ENCODE data around the gene PHF12. TPM values are rescaled to one million over a fixed set of nuclear protein-coding genes. Genes with fewer than 3 reads are reported as not detected.

Gene PHF12
- total RNA-seq, 1 donor from 2014 or later, result 43.5 TPM

DNA sequence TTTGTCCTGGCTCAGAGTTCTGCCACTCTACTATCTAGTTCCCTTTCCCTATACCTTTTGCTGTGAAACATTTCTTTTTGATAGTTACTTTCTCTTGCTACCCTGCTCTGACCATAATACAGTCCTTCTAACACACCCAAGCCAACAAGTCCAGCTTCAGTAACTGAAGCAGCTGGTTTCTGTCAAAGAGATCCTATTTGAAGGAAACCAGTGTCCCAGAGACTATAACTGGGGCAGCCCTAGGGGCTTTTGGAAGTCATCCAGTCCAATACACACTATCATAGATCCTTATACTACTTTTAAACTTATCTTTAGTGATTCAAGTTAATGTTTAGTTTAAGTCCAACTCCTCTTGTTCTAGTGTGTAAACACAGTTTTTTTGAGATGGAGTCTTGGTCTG, 31.1 kb downstream of the PHF12 start:
- no peak for DNase-seq (ENCODE audit: low read depth)
- H3K4me3 ChIP-seq (ENCODE audit: low read depth, low read length), result no peak overlapping the region
- TF ChIP-seq, protein P1, sequence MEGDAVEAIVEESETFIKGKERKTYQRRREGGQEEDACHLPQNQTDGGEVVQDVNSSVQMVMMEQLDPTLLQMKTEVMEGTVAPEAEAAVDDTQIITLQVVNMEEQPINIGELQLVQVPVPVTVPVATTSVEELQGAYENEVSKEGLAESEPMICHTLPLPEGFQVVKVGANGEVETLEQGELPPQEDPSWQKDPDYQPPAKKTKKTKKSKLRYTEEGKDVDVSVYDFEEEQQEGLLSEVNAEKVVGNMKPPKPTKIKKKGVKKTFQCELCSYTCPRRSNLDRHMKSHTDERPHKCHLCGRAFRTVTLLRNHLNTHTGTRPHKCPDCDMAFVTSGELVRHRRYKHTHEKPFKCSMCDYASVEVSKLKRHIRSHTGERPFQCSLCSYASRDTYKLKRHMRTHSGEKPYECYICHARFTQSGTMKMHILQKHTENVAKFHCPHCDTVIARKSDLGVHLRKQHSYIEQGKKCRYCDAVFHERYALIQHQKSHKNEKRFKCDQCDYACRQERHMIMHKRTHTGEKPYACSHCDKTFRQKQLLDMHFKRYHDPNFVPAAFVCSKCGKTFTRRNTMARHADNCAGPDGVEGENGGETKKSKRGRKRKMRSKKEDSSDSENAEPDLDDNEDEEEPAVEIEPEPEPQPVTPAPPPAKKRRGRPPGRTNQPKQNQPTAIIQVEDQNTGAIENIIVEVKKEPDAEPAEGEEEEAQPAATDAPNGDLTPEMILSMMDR (conservative IDR thresholded peaks at IDR 0.05; ENCODE audit: low read depth, low read length), result no peak

DNA sequence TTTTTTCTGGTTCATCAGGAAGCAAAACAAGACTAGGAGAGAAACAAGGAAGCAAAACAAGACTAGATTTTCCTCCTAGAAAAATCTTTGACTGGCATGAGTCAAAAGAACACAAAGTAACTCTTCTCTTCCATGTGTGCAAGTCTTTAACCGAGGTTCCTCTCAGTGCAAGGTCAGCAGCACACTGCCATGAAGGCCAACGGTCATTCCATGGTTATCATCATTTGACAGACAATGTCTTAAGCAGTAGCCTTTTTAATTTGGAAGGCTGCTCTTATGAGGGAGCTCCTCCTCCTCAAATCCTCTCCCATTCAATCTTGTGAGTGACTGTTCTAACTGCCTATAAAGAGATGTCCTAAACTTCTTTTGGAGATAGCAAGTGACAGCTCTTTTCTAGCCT, 33.0 kb downstream of the PHF12 start:
- no peak for DNase-seq (ENCODE audit: low read depth)
- no peak overlapping the region for H3K4me3 ChIP-seq (ENCODE audit: low read depth, low read length)
- TF ChIP-seq, protein P1 (conservative IDR thresholded peaks at IDR 0.05; ENCODE audit: low read depth, low read length), result no peak

DNA sequence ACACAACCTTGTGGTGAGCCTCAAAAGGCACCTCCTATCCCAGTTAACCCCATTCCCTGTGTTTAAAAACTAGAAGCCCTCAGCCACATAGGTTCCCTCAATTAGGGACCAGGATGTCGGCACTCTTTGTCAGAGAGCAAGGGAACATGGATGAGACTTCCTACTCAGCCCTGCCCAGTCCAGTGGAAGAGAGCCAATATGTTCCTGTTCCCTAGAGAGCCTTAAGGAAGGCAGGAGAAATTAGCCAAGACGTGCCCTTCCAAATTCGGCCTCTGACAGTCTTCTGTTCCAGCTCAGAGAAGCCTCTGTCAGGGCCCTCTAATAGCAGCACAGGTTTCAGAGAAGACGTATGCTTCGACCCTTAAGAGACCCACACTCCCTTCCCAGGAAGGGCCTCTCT, 33.9 kb downstream of the PHF12 start:
- no peak for DNase-seq (ENCODE audit: low read depth)
- TF ChIP-seq, protein P1 (conservative IDR thresholded peaks at IDR 0.05; ENCODE audit: low read depth, low read length), result no peak
- H3K4me3 ChIP-seq (ENCODE audit: low read depth, low read length), result no peak overlapping the region

DNA sequence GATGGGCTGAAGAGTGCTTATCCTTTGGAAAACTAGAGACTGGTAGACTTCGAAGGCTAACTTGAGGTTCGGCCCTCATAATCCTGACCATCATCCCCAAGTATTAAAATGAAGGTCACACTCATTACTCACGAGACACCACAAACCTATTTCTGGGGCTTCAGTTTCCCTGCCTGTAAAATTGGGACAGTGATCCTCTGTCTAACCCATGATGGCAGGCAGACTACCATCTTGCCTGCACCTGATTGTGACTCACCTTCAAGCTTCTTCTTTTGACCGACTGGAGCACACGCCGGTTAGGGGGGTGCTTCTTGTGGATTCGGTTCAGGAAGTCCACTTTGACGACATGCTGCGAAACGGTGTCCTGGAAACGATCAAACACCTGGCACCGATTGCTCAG, 34.3 kb downstream of the PHF12 start:
- DNase-seq (ENCODE audit: low read depth), result no peak
- no peak overlapping the region for H3K4me3 ChIP-seq (ENCODE audit: low read depth, low read length)
- TF ChIP-seq, protein P1 (conservative IDR thresholded peaks at IDR 0.05; ENCODE audit: low read depth, low read length), result no peak

DNA sequence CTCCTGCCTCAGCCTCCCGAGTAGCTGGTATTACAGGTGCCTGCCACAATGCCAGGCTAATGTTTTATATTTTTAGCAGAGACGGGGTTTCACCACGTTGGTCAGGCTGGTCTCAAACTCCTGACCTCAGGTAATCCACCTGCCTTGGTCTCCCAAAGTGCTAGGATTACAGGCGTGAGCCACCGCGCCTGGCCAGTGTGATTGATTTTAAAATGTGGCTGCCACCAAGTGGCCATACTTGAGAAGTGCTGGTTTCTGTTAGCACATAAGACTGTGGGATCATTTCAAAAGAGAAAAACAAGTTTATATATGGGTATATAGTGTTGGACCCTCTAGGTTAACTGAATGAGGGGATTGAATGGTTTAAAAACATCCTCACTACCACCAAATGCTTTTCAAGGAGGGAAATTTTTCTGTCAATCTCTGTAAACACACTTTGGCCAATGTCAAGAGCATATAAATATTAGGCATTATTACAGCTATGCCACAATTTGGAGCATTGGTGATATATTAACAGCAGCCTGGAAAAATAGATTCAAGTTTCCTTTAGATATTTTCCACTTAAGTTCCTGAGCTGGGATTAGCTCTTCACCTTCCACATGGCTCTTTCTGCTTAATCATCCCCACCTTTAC, 34.9 kb downstream of the PHF12 start:
- TF ChIP-seq, protein P1 (conservative IDR thresholded peaks at IDR 0.05; ENCODE audit: low read depth, low read length), result peak; percentile 62
- no peak for DNase-seq (ENCODE audit: low read depth)
- H3K4me3 ChIP-seq (ENCODE audit: low read depth, low read length), result no peak overlapping the region

DNA sequence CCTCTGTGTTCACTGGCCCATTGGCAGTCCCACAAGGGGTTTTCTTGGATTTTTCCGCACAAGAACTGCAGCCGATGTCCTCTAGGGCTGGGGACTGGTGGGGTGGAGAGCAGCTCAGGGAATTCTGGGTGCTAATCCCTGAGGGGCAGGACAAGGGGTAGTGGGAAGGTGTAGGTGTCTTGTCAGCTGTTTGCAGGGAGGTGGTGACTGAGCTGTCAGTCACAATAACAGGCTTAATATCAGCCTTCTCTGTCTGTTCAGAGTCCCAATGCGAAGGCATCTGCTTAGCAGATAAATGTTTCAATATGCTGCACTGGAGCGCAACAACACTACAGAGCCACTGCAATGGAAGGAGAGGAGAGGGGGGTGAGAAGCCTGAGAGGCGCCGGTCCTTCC, 38.4 kb downstream of the PHF12 start:
- TF ChIP-seq, protein P1 (conservative IDR thresholded peaks at IDR 0.05; ENCODE audit: low read depth, low read length), result no peak
- H3K4me3 ChIP-seq (ENCODE audit: low read depth, low read length), result no peak overlapping the region
- no peak for DNase-seq (ENCODE audit: low read depth)

DNA sequence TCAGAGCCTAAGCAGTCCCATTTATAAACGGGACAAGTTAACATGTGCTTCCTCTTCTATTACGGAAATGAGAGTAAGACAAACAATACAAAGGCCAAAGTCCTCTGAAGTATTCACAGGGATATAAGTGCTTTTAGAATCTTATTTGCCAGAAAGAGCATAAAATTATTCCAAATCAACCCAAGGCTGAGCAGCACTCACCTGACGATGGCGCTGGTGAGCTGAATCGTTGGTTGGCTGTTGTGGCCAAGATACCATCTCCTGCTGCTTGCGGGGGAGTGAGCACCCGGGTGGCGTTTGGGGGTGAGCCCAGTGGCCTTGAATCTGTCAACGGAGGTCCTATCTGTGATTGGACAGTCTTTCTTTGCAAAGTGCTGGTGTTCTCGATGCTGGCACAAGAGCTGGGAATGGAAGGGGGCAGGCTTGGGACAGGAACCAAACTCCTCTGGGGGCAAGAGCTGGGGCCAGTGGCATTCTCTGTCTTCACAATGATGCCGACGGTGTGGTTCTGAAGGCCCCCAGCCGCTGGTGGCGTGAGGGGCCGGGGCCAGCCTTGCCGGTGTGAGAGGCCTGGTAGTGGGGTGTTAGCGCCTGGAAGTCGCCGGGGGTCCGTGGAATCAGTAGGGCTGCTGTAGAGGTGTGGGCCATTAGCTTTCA, 38.9 kb downstream of the PHF12 start:
- TF ChIP-seq, protein P1 (conservative IDR thresholded peaks at IDR 0.05; ENCODE audit: low read depth, low read length), result peak; percentile 52
- no peak for DNase-seq (ENCODE audit: low read depth)
- no peak overlapping the region for H3K4me3 ChIP-seq (ENCODE audit: low read depth, low read length)
